AG10803 (cell line): ENCODE data around the gene DDOST.

ENCODE experiments used
- DNase-seq: peaks from one replicate; pipeline ENCODE4 v3.0.0; 2010; ENCODE audit warnings: low read depth
- H3K4me3 ChIP-seq: 2 replicates; pipeline ENCODE4 v1.5.1; 2011; ENCODE audit warnings: mild to moderate bottlenecking, low read length, control low read depth
- CTCF ChIP-seq: conservative IDR thresholded peaks from 2 replicates; pipeline ENCODE4 v1.5.1; 2011; ENCODE audit warnings: mild to moderate bottlenecking, low read length, control low read depth, inconsistent platforms

Gene DDOST

GRCh38 chr1:20661207-20662109 lies at the start of gene DDOST:
TSS of gene DDOST (minus strand) at chr1:20661369. CDS start at chr1:20661350, 19 bp downstream.
- H3K4me3 ChIP-seq, result peak within 1 kb of the TSS; percentile 94
- DNase-seq, result peak; percentile 96
- peak; percentile 49 for TF ChIP-seq CTCF

- no peak for DNase-seq
- no peak overlapping the region for H3K4me3 ChIP-seq
- TF ChIP-seq CTCF, result no peak
Observed at GRCh38 chr1:20710469-20711284, 49.5 kb upstream of the DDOST start.

- no peak overlapping the region for H3K4me3 ChIP-seq
- no peak for TF ChIP-seq CTCF
- DNase-seq, result no peak
Observed at GRCh38 chr1:20709868-20710267, 48.7 kb upstream of the DDOST start.

- H3K4me3 ChIP-seq, result no peak overlapping the region
- TF ChIP-seq CTCF, result no peak
- DNase-seq, result no peak
Observed at GRCh38 chr1:20708891-20709290, 47.7 kb upstream of the DDOST start.

- no peak overlapping the region for H3K4me3 ChIP-seq
- DNase-seq, result no peak
- TF ChIP-seq CTCF, result no peak
Observed at GRCh38 chr1:20708057-20708456, 46.9 kb upstream of the DDOST start.

- H3K4me3 ChIP-seq, result no peak overlapping the region
- no peak for DNase-seq
- TF ChIP-seq CTCF, result no peak
Observed at GRCh38 chr1:20706841-20707240, 45.7 kb upstream of the DDOST start.
